ENCODE results near the gene STARD9.

GRCh38 chr15:42593143-42593542 lies 17.7 kb downstream of the STARD9 start:
- TF ChIP-seq POLR2AphosphoS5 (IDR thresholded peaks at IDR 0.05; ENCODE audit: low read length) = no peak
- TF ChIP-seq POLR2A (IDR thresholded peaks at IDR 0.05; ENCODE audit: low read depth, low read length) = no peak
- no peak for TF ChIP-seq ESRRA (IDR thresholded peaks at IDR 0.05; ENCODE audit: low read length)
- no peak for TF ChIP-seq EP300 (IDR thresholded peaks at IDR 0.05; ENCODE audit: borderline replicate concordance in 1 of 2, control insufficient read depth in 1 of 2, low read depth in 2 of 2, low read length in 2 of 2)
- TF ChIP-seq CBFB (IDR thresholded peaks at IDR 0.05; ENCODE audit: low read depth) = no peak
- TF ChIP-seq CTCF (IDR thresholded peaks at IDR 0.05 in 2 of 3, conservative IDR thresholded peaks at IDR 0.05 in 1 of 3; ENCODE audit: control insufficient read depth in 2 of 3, extremely low read depth in 1 of 3, insufficient read depth in 1 of 3, low read depth in 3 of 3, low read length in 3 of 3) = no peak
- no peak for TF ChIP-seq EZH2 (IDR thresholded peaks at IDR 0.05; ENCODE audit: borderline replicate concordance, control insufficient read depth, low read depth, low read length)

Data from GM12878 (cell line).